ENCODE data around the gene STPG2. TPM values are rescaled to one million over a fixed set of nuclear protein-coding genes. Genes with fewer than 3 reads are reported as not detected.

STPG2 gene
- total RNA-seq, 4 donors from 2014 or later = 0.31 TPM; not detected in 3

GRCh38 chr4:98068495-98068894, 74.8 kb downstream of the STPG2 start:
- 58 to 72% methylated on average over 2 of the region's 2 CpGs for WGBS, 2 donors
- Histone ChIP-seq H3K4me3 (no peak overlapping the region), H3K4me1 (no peaks in the 10 kb centered on the region), H3K9me3 (no peaks in the 10 kb centered on the region), H3K36me3 (no peaks in the 10 kb centered on the region), H3K27ac (no peak overlapping the region), H3K27me3 (no peaks in the 10 kb centered on the region)
- TF ChIP-seq POLR2A (IDR thresholded peaks at IDR 0.05) = no peak
- TF ChIP-seq CTCF (IDR thresholded peaks at IDR 0.05) = no peak
- no peak for DNase-seq
- intact Hi-C loops (cut with DNase I) = no loop called here

GRCh38 chr4:98055800-98056501, 87.3 kb downstream of the STPG2 start:
- Histone ChIP-seq H3K36me3 (no peaks in the 10 kb centered on the region), H3K27ac (no peak overlapping the region), H3K4me3 (no peak overlapping the region), H3K9me3 (no peaks in the 10 kb centered on the region), H3K27me3 (no peaks in the 10 kb centered on the region), H3K4me1 (no peaks in the 10 kb centered on the region)
- TF ChIP-seq POLR2A (IDR thresholded peaks at IDR 0.05) = no peak
- no peak for TF ChIP-seq CTCF (IDR thresholded peaks at IDR 0.05)
- no peak for DNase-seq
- WGBS, 2 donors = 52 to 77% methylated on average over 4 of the region's 7 CpGs
- intact Hi-C loops (cut with DNase I) = no loop called here

GRCh38 chr4:98046665-98047064, 96.6 kb downstream of the STPG2 start:
- H3K27ac ChIP-seq = no peak overlapping the region
- H3K36me3 ChIP-seq = no peaks in the 10 kb centered on the region
- no peaks in the 10 kb centered on the region for H3K27me3 ChIP-seq
- intact Hi-C loops (cut with DNase I) = no loop called here
- no peaks in the 10 kb centered on the region for H3K4me1 ChIP-seq
- no peak for DNase-seq
- no peaks in the 10 kb centered on the region for H3K9me3 ChIP-seq
- WGBS, 2 donors = 20 to 33% methylated on average over 1 of the region's 1 CpG
- TF ChIP-seq POLR2A (IDR thresholded peaks at IDR 0.05) (no peak), CTCF (IDR thresholded peaks at IDR 0.05) (no peak)
- no peak overlapping the region for H3K4me3 ChIP-seq

GRCh38 chr4:98030059-98030458, 113.2 kb downstream of the STPG2 start:
- intact Hi-C loops (cut with DNase I) = no loop called here
- H3K36me3 ChIP-seq = no peaks in the 10 kb centered on the region
- DNase-seq = no peak
- H3K9me3 ChIP-seq = peaks cover 0 to 2% (median 0%) of the 10 kb centered on the region in 3 donors
- H3K27me3 ChIP-seq = no peaks in the 10 kb centered on the region
- WGBS, 2 donors = 31 to 61% methylated on average over 1 of the region's 1 CpG
- no peaks in the 10 kb centered on the region for H3K4me1 ChIP-seq
- TF ChIP-seq POLR2A (IDR thresholded peaks at IDR 0.05) (no peak), CTCF (IDR thresholded peaks at IDR 0.05) (no peak)
- no peak overlapping the region for H3K27ac ChIP-seq
- no peak overlapping the region for H3K4me3 ChIP-seq

- 55 to 56% methylated on average over 2 of the region's 2 CpGs for WGBS, 2 donors
- DNase-seq = no peak
- no peak overlapping the region for H3K4me3 ChIP-seq
- H3K4me1 ChIP-seq = no peaks in the 10 kb centered on the region
- H3K36me3 ChIP-seq = no peaks in the 10 kb centered on the region
- no peaks in the 10 kb centered on the region for H3K27me3 ChIP-seq
- intact Hi-C loops (cut with DNase I) = no loop called here
- H3K9me3 ChIP-seq = peaks cover 0 to 11% (median 0%) of the 10 kb centered on the region in 3 donors
- no peak for TF ChIP-seq POLR2A (IDR thresholded peaks at IDR 0.05)
- peak in 1 of 6 experiments; percentile 51 for TF ChIP-seq CTCF (IDR thresholded peaks at IDR 0.05)
- H3K27ac ChIP-seq = no peak overlapping the region
Measured at GRCh38 chr4:98027827-98028226, 115.4 kb downstream of the STPG2 start.
